GM12873 (cell line): ENCODE data around the gene PILRA.

Experiments
- TF ChIP-seq, protein P1 (sequence below): IDR thresholded peaks from 2 replicates; pipeline ENCODE4 v1.5.1; 2012; ENCODE audit warnings: low read depth, mild to moderate bottlenecking, moderate library complexity, low read length, control low read depth; ENCODE audit not compliant: insufficient read depth; ENCODE audit errors: missing control alignments

The PILRA gene

DNA sequence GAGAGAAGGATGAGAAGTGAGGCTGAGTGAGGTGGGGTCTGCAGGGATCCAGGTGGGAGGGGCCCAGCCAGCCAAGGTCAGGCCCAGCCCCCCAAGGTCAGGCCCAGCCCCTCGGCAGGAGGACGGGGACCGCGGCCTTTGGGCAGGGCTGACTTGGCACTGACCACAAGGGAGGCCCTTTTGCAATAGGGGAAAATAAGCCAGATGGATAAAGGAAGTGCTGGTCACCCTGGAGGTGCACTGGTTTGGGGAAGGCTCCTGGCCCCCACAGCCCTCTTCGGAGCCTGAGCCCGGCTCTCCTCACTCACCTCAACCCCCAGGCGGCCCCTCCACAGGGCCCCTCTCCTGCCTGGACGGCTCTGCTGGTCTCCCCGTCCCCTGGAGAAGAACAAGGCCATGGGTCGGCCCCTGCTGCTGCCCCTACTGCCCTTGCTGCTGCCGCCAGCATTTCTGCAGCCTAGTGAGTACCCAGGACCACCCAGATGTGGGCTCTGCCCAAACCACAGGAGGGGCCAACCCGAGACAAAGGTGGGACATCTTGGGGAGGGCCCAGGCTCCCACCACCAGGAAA, at the start of gene PILRA:
Gene PILRA (plus strand): TSS at position 227 of the 571 bp plus-strand sequence. CDS start 170 bp downstream, at position 397.
- TF ChIP-seq, protein P1, sequence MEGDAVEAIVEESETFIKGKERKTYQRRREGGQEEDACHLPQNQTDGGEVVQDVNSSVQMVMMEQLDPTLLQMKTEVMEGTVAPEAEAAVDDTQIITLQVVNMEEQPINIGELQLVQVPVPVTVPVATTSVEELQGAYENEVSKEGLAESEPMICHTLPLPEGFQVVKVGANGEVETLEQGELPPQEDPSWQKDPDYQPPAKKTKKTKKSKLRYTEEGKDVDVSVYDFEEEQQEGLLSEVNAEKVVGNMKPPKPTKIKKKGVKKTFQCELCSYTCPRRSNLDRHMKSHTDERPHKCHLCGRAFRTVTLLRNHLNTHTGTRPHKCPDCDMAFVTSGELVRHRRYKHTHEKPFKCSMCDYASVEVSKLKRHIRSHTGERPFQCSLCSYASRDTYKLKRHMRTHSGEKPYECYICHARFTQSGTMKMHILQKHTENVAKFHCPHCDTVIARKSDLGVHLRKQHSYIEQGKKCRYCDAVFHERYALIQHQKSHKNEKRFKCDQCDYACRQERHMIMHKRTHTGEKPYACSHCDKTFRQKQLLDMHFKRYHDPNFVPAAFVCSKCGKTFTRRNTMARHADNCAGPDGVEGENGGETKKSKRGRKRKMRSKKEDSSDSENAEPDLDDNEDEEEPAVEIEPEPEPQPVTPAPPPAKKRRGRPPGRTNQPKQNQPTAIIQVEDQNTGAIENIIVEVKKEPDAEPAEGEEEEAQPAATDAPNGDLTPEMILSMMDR: no peak

DNA sequence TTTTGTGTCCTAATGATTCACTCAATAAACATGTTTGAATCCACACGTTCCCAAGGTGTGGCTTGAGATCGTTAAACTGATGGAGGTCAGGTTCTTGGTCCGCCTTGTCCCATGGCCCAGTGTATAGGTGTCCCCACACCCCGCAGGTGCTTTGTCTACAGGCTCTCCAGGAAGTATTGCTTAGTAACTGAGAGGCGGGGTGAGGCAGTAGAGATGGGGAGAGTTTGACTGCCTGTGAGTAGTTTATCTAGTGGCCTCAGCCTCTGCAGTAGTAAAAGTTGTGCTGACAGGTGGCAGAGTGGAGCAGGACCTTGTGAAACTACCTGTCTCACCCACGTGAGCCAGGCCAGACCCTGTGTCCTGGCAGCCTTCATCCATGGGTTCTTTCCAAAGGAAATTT, 32.0 kb upstream of the PILRA start:
- TF ChIP-seq, protein P1: peak; percentile 2

DNA sequence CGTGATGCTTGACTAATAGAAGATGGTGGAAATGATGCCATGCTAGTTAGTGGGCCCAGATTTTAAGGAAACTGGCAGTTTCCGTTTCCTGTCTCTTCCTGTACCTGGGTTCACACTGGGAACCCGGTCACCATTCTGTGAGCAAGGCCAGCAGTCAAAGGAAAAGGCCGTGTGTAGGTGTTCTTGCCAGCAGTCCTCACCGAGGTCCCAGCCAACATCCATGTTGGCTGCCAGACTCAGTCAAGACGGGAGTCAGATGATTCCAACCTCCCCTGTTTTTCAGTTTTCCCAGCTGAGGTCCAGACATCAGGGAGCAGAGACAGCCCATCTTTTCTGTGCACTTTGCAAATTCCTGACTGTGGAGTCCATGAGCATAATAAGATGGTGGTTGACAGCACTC, 30.5 kb upstream of the PILRA start:
- TF ChIP-seq, protein P1: no peak

DNA sequence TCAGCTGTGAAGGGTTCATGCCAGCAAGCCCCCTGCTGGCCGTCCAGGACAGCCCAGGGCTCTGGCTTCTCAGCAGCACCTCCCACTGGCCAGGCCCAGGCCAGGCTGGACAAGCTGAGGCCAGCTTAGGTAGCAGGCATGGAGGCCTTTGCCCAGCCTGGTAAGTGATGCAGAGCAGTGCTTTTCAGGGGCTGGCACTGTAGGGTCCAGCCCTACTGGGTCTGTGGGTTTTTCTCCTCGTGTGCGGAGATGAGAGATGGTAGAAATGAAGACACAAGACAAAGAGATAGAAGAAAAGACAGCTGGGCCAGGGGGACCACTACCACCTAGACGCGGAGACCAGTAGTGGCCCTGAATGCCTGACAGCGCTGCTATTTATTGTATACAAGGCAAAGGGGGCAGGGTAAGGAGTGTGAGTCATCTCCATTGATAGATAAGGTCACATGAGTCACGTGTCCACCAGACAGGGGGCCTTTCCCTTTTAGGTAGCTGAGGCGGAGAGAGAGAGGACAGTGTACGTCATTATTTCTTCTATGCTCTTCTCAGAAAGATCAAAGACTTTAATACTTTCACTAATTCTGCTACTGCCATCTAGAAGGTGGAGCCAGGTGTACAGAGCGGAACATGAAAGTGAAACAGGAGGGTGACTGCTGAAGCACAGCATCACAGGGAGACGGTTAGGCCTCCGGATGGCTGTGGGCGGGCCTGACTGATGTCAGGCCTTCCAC, 28.6 kb upstream of the PILRA start:
- TF ChIP-seq, protein P1: peak; percentile 52

- TF ChIP-seq, protein P1: peak; percentile 50
Measured at GRCh38 chr7:100345288-100345672, 28.0 kb upstream of the PILRA start.

GRCh38 chr7:100346921-100347320, 26.4 kb upstream of the PILRA start:
- TF ChIP-seq, protein P1: no peak

- TF ChIP-seq, protein P1: no peak
Measured at GRCh38 chr7:100348805-100349204, 24.5 kb upstream of the PILRA start.
